Measurements from ENCODE around the gene CRLF2. TPM values are rescaled to one million over a fixed set of nuclear protein-coding genes. Genes with fewer than 3 reads are reported as not detected.
"Not testable (repeated sequence)": the region's sequence is repeated elsewhere in the genome, so short reads cannot be mapped to it uniquely, and the experiment has no call there.

The CRLF2 gene
- total RNA-seq, 6 experiments from 2014 or later = 0.15 to 0.16 TPM; not detected in 4

- Mint-ChIP-seq H3K9me3 (no peaks in the 10 kb centered on the region), H3K4me1 (ENCODE audit: low read depth) (no peaks in the 10 kb centered on the region), H3K36me3 (ENCODE audit: low read depth) (no peaks in the 10 kb centered on the region), H3K27me3 (ENCODE audit: insufficient read depth) (peaks cover 8% of the 10 kb centered on the region), H3K27ac (no peak overlapping the region), H3K4me3 (no peak overlapping the region)
- no peak for DNase-seq
- no peak for TF ChIP-seq CTCF (IDR thresholded peaks at IDR 0.05)
These were observed 27.3 kb upstream of the CRLF2 start for GRCh38 chrX:1239681-1240142.

DNA sequence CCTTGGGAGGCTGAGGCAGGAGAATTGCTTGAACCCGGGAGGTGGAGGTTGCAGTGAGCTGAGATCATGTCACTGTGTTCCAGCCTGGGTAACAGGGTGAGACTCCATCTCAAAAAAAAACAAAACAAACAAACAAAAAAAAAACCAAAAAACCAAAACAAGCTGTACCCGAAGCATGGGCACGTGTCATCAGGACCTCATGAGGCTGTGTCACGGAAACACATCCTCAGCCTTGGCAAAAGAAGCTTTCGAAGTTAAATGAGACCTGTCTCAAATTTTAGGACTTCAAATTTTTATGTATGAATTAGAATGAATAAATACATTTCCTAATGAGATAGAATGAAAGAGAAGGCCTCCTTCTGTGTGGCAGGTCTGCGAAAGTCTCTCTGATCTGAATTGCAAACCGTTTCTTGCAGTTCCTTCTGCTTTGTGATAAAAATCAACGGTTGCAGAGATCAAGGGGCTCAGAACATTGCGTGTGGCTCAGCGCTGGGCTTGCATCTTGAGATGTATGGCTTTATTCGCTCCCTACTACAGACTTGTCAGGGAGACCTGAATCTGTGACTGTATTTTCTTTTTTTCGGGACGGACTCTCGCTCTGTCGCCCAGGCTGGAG, 19.5 kb upstream of the CRLF2 start:
- peaks cover 9% of the 10 kb centered on the region for H3K9me3 Mint-ChIP-seq
- no peak overlapping the region for H3K4me3 Mint-ChIP-seq
- no peak overlapping the region for H3K27ac Mint-ChIP-seq
- TF ChIP-seq CTCF (IDR thresholded peaks at IDR 0.05) = no peak
- H3K27me3 Mint-ChIP-seq (ENCODE audit: insufficient read depth) = peaks cover 4% of the 10 kb centered on the region
- H3K4me1 Mint-ChIP-seq (ENCODE audit: low read depth) = no peaks in the 10 kb centered on the region
- no peak for DNase-seq
- no peaks in the 10 kb centered on the region for H3K36me3 Mint-ChIP-seq (ENCODE audit: low read depth)

- not testable (repeated sequence) for H3K4me1 Mint-ChIP-seq (ENCODE audit: low read depth); H3K36me3 Mint-ChIP-seq (ENCODE audit: low read depth); DNase-seq; H3K27ac Mint-ChIP-seq; H3K4me3 Mint-ChIP-seq; H3K27me3 Mint-ChIP-seq (ENCODE audit: insufficient read depth)
- peaks cover 26% of the 10 kb centered on the region for H3K9me3 Mint-ChIP-seq
These were observed 15.7 kb upstream of the CRLF2 start for GRCh38 chrX:1228101-1228500.

- H3K27ac Mint-ChIP-seq = no peak overlapping the region
- peaks cover 5% of the 10 kb centered on the region for H3K27me3 Mint-ChIP-seq (ENCODE audit: insufficient read depth)
- peaks cover 33% of the 10 kb centered on the region for H3K9me3 Mint-ChIP-seq
- no peak for DNase-seq
- H3K4me3 Mint-ChIP-seq = no peak overlapping the region
- peaks cover 6% of the 10 kb centered on the region for H3K36me3 Mint-ChIP-seq (ENCODE audit: low read depth)
- TF ChIP-seq CTCF (IDR thresholded peaks at IDR 0.05) = no peak
- H3K4me1 Mint-ChIP-seq (ENCODE audit: low read depth) = peaks cover 12% of the 10 kb centered on the region
These were observed 13.8 kb upstream of the CRLF2 start for GRCh38 chrX:1226249-1226648.

DNA sequence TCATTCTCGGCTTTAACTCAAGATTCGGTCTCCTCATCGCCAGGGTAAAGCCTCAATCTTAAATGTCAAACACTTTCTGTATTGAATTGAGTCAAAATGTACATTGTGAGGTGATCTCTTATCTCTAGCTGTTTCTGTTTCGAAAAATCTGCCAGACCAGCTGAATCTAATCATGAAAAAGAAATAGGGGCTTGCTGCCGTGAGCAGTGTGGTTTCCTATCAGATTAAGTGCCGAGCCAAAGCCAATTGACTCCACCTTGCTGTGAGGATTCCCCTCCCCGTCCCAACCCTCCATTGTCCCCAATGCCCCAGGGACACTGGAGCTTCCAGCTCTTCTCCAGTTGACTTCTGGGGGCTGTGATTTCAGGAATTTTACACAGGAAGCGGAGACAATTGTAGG, 12.5 kb upstream of the CRLF2 start:
- peaks cover 33% of the 10 kb centered on the region for H3K9me3 Mint-ChIP-seq
- TF ChIP-seq CTCF (IDR thresholded peaks at IDR 0.05) = no peak
- H3K27me3 Mint-ChIP-seq (ENCODE audit: insufficient read depth) = peaks cover 3% of the 10 kb centered on the region
- no peak for DNase-seq
- no peak overlapping the region for H3K27ac Mint-ChIP-seq
- H3K4me3 Mint-ChIP-seq = no peak overlapping the region
- peaks cover 12% of the 10 kb centered on the region for H3K4me1 Mint-ChIP-seq (ENCODE audit: low read depth)
- H3K36me3 Mint-ChIP-seq (ENCODE audit: low read depth) = peaks cover 6% of the 10 kb centered on the region

GRCh38 chrX:1223242-1223600, 10.8 kb upstream of the CRLF2 start:
- peaks cover 3% of the 10 kb centered on the region; the same call in 1 of the 2 replicates for H3K27me3 Mint-ChIP-seq (ENCODE audit: insufficient read depth)
- TF ChIP-seq CTCF (IDR thresholded peaks at IDR 0.05) = no peak
- DNase-seq = no peak
- H3K4me1 Mint-ChIP-seq (ENCODE audit: low read depth) = peaks cover 12% of the 10 kb centered on the region
- peaks cover 6% of the 10 kb centered on the region for H3K36me3 Mint-ChIP-seq (ENCODE audit: low read depth)
- H3K4me3 Mint-ChIP-seq = no peak overlapping the region
- H3K27ac Mint-ChIP-seq = no peak overlapping the region
- H3K9me3 Mint-ChIP-seq = peaks cover 33% of the 10 kb centered on the region

Measured in HFFc6 (cell line).